22Rv1 (cell line): ENCODE data around the gene OR5D13.

Experiments used
- H3K27ac ChIP-seq: fragments of 450-650 bp; 2 replicates; pipeline ENCODE4 v1.5.1; 2017
- ZFX ChIP-seq: fragments of 450-650 bp; IDR thresholded peaks from 2 replicates; pipeline ENCODE4 v1.6.1; 2017; ENCODE audit warnings: antibody characterized with exemption, borderline replicate concordance
- TF ChIP-seq, protein P1 (sequence below): fragments of 450-650 bp; IDR thresholded peaks from 2 replicates; pipeline ENCODE4 v1.5.1; 2017; ENCODE audit warnings: mild to moderate bottlenecking

The OR5D13 gene

DNA sequence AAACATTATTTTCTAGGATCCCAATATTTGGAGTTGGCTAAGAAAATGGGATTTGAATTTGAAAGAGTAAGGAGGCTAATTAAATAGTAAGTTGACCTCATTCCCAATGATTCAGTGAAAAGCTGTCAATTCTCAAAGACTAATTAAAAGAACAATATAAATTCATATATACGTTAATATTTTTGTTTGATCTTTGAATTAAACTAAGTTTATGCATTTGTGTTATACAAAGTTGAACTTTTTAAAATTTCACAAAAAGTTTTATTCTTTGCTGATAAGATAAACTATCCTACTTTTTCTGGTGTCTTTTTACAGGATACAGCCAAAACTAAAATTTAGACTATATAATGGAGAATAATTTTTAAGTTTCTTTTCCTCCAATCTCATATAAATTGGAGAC lies 37.8 kb downstream of the OR5D13 start, which contains the start of gene OR5L1:
OR5L1 (plus strand) TSS at position 301 of the 400 bp plus-strand sequence. CDS start 100 bp downstream, outside the sequence.
- H3K27ac ChIP-seq: no peak within 1 kb of the TSS
- TF ChIP-seq, protein P1, sequence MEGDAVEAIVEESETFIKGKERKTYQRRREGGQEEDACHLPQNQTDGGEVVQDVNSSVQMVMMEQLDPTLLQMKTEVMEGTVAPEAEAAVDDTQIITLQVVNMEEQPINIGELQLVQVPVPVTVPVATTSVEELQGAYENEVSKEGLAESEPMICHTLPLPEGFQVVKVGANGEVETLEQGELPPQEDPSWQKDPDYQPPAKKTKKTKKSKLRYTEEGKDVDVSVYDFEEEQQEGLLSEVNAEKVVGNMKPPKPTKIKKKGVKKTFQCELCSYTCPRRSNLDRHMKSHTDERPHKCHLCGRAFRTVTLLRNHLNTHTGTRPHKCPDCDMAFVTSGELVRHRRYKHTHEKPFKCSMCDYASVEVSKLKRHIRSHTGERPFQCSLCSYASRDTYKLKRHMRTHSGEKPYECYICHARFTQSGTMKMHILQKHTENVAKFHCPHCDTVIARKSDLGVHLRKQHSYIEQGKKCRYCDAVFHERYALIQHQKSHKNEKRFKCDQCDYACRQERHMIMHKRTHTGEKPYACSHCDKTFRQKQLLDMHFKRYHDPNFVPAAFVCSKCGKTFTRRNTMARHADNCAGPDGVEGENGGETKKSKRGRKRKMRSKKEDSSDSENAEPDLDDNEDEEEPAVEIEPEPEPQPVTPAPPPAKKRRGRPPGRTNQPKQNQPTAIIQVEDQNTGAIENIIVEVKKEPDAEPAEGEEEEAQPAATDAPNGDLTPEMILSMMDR: no peak
- TF ChIP-seq ZFX: no peak

DNA sequence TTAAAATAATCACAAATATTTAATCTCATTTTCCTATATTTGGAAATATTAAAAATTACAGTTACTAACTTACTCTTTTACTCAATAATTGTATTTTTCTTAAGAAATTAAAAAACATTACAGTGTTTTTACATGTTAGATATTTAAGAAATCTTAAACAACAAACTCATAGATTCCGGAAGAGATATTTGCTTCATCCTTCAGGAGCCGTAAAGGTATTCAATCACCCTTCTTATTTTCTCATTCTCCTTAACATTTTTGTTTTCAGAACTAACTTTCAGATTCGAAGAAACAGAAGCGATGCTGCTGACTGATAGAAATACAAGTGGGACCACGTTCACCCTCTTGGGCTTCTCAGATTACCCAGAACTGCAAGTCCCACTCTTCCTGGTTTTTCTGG lies 46.1 kb downstream of the OR5D13 start, which contains the start of gene OR5D18:
OR5D18 (plus strand) TSS at position 301 of the 400 bp plus-strand sequence; CDS start at position 301, 0 bp downstream.
- no peak for TF ChIP-seq ZFX
- TF ChIP-seq, protein P1: no peak
- no peak within 1 kb of the TSS for H3K27ac ChIP-seq
